GM06990 (cell line): Measurements from ENCODE around the gene ZNF831.

Source experiments
- DNase-seq: peaks from one replicate; pipeline ENCODE4 v3.0.0-alpha.2; 2011; ENCODE audit not compliant: insufficient read length; ENCODE audit errors: extremely low read depth
- H3K27me3 ChIP-seq: replicated peaks from 2 replicates; pipeline ENCODE4 v1.6.0; 2011; ENCODE audit warnings: low read length; ENCODE audit not compliant: control insufficient read depth, insufficient read depth
- H3K36me3 ChIP-seq: 2 replicates; pipeline ENCODE4 v1.5.1; 2011; ENCODE audit warnings: low read length; ENCODE audit not compliant: control insufficient read depth, insufficient read depth
- H3K4me3 ChIP-seq: replicated peaks from 2 replicates; pipeline ENCODE4 v1.5.1; 2011; ENCODE audit warnings: low read depth, mild to moderate bottlenecking, control low read depth, low read length
- CTCF ChIP-seq: IDR thresholded peaks from 2 replicates; pipeline ENCODE4 v1.5.1; 2011; ENCODE audit warnings: low read length, control low read depth, mild to moderate bottlenecking, inconsistent platforms; ENCODE audit not compliant: insufficient read depth, poor library complexity, severe bottlenecking

The ZNF831 gene

GRCh38 chr20:59301343-59302007, 137.9 kb downstream of the ZNF831 start:
- Histone ChIP-seq H3K4me3 (no peak overlapping the region), H3K27me3 (no peaks in the 10 kb centered on the region; the same call in 1 of the 2 replicates), H3K36me3 (no peaks in the 10 kb centered on the region)
- no peak for TF ChIP-seq CTCF
- no peak for DNase-seq

GRCh38 chr20:59305908-59306655, 142.5 kb downstream of the ZNF831 start:
- TF ChIP-seq CTCF, result no peak
- Histone ChIP-seq H3K4me3 (no peak overlapping the region), H3K36me3 (no peaks in the 10 kb centered on the region), H3K27me3 (no peaks in the 10 kb centered on the region; the same call in 1 of the 2 replicates)
- no peak for DNase-seq

GRCh38 chr20:59307270-59307669, 143.6 kb downstream of the ZNF831 start:
- no peaks in the 10 kb centered on the region for H3K36me3 ChIP-seq
- H3K27me3 ChIP-seq, result no peaks in the 10 kb centered on the region
- DNase-seq, result no peak
- no peak overlapping the region for H3K4me3 ChIP-seq
- TF ChIP-seq CTCF, result no peak
